ENCODE data around the gene TRIM49.
"Not testable (repeated sequence)": the region's sequence is repeated elsewhere in the genome, so short reads cannot be mapped to it uniquely, and the experiment has no call there.

Gene TRIM49, protein sequence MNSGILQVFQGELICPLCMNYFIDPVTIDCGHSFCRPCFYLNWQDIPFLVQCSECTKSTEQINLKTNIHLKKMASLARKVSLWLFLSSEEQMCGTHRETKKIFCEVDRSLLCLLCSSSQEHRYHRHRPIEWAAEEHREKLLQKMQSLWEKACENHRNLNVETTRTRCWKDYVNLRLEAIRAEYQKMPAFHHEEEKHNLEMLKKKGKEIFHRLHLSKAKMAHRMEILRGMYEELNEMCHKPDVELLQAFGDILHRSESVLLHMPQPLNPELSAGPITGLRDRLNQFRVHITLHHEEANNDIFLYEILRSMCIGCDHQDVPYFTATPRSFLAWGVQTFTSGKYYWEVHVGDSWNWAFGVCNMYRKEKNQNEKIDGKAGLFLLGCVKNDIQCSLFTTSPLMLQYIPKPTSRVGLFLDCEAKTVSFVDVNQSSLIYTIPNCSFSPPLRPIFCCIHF

DNA sequence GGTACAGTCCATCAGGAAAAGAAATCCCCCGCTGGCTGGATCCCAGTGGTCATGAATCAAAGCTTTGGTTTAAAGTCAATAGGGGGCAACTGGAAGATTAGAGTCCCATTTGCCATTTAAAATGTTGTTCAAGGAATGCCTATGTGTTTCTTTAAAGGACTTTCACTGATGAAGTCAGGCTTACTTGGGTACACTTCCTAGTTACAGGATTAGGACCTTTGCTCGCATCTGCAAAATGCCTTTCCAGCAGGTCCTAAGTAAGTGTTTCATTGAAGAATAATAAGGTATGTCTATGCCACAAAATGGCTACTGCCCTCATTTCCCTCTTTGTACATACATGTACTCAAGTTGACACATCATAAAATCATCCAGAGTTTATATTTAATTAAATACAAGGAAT, at the start of gene TRIM49:
Gene TRIM49, minus strand, starts transcription at position 101 of the 400 bp plus-strand sequence. CDS start 4,106 bp downstream, outside the sequence.
- not testable (repeated sequence) for DNase-seq (ENCODE audit: extremely low read depth, insufficient read length); H3K4me3 ChIP-seq (replicated peaks; ENCODE audit: low read depth, low read length); H3K27me3 ChIP-seq (replicated peaks; ENCODE audit: control insufficient read depth, insufficient read depth, low read length); H3K36me3 ChIP-seq (ENCODE audit: control insufficient read depth, insufficient read depth, low read length)

DNA sequence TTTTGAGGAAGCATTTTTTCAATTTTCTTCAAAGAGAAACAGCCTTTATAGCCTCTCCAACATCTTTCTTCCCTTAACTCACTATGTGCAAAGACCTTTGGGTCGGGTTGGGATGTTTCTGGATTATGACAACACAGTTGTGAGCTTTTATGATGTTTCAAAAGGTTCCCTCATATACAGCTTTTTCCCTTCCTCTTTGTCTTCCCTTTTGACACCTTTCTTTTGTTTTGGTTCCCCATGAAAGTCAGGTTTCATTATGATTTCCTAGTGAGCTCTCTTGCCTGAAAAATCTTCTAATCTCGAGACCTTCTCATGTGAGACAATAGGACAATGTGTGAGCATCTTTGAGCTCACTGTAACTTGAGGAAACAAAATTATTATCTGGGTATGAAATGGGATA, 18.3 kb upstream of the TRIM49 start:
- H3K4me3 ChIP-seq (replicated peaks; ENCODE audit: low read depth, low read length); H3K27me3 ChIP-seq (replicated peaks; ENCODE audit: control insufficient read depth, insufficient read depth, low read length); DNase-seq (ENCODE audit: extremely low read depth, insufficient read length); H3K36me3 ChIP-seq (ENCODE audit: control insufficient read depth, insufficient read depth, low read length): not testable (repeated sequence)

GRCh38 chr11:89820008-89820407, 11.6 kb upstream of the TRIM49 start:
- DNase-seq (ENCODE audit: extremely low read depth, insufficient read length); H3K36me3 ChIP-seq (ENCODE audit: control insufficient read depth, insufficient read depth, low read length); H3K27me3 ChIP-seq (replicated peaks; ENCODE audit: control insufficient read depth, insufficient read depth, low read length); H3K4me3 ChIP-seq (replicated peaks; ENCODE audit: low read depth, low read length): not testable (repeated sequence)

DNA sequence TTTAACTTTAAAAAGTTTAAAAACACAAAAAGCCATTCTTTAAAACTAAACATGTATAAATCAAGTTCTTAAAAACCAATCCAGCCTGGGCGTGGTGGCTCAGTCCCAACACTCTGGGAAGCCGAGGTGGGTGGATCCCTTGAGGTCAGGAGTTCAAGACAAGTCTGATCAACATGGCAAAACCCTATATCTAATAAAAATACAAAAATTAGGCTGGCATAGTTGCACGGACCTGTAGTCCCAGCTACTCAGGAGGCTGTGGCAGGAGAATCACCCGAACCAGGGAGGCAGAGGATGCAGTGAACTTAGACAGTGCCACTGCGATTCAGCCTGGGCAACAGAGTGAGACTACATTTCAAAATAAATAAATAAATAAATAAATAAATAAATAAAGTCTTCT, 5.2 kb upstream of the TRIM49 start:
- H3K27me3 ChIP-seq (replicated peaks; ENCODE audit: control insufficient read depth, insufficient read depth, low read length); H3K36me3 ChIP-seq (ENCODE audit: control insufficient read depth, insufficient read depth, low read length); DNase-seq (ENCODE audit: extremely low read depth, insufficient read length); H3K4me3 ChIP-seq (replicated peaks; ENCODE audit: low read depth, low read length): not testable (repeated sequence)

GRCh38 chr11:89787506-89788063, 20.8 kb downstream of the TRIM49 start:
- H3K36me3 ChIP-seq (ENCODE audit: control insufficient read depth, insufficient read depth, low read length); H3K4me3 ChIP-seq (replicated peaks; ENCODE audit: low read depth, low read length); DNase-seq (ENCODE audit: extremely low read depth, insufficient read length); H3K27me3 ChIP-seq (replicated peaks; ENCODE audit: control insufficient read depth, insufficient read depth, low read length): not testable (repeated sequence)

DNA sequence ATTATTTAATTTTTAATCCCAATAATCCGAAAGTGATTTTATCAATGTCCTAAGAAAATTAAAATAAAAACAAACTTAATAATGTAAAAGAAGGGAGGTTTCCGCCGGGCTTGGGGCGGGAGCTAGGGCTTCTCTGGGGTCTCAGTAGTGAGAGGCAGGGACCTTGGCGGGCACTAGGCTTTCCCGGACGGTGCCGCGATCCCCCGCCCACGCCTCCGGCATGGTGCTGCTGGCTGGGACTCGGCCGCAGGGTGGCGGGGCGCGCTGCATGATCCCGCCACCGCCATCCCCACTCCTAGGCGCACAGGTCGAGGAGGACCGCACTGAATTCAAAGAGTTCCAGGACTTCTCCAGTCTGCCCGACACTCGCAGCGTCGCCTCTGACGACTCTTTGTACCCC, 22.6 kb downstream of the TRIM49 start:
- DNase-seq (ENCODE audit: extremely low read depth, insufficient read length); H3K4me3 ChIP-seq (replicated peaks; ENCODE audit: low read depth, low read length); H3K36me3 ChIP-seq (ENCODE audit: control insufficient read depth, insufficient read depth, low read length); H3K27me3 ChIP-seq (replicated peaks; ENCODE audit: control insufficient read depth, insufficient read depth, low read length): not testable (repeated sequence)

DNA sequence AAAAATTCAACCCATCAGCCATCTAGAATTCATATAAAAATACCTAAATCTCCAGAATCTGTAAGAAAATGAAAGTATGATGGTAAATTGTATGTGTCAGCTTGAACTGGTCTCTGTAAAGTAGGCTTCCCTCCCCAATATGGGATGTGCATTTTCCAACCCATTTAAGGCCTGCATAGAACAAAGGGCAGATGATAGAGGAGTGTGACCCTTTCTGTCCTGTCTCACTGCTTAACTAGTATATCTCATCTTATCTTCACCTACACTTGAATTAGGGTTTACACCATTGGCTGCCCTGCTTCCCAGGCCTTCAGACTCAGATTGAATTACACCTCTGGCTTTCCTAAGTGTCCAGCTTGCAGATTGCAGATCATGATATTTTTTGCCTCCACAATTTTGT, 57.6 kb downstream of the TRIM49 start:
- not testable (repeated sequence) for H3K36me3 ChIP-seq (ENCODE audit: control insufficient read depth, insufficient read depth, low read length); DNase-seq (ENCODE audit: extremely low read depth, insufficient read length); H3K4me3 ChIP-seq (replicated peaks; ENCODE audit: low read depth, low read length); H3K27me3 ChIP-seq (replicated peaks; ENCODE audit: control insufficient read depth, insufficient read depth, low read length)
